HG02642 (cell line): ENCODE results near the gene ADCY1.
A peak's percentile ranks its signal among the peaks of the same experiment; 100 is the strongest.
"Not testable (repeated sequence)": the region's sequence is repeated elsewhere in the genome, so short reads cannot be mapped to it uniquely, and the experiment has no call there.

ENCODE experiments used
- ATAC-seq: cut with Tn5 transposase; IDR thresholded peaks from one replicate; pipeline ENCODE4 v1.9.1; 2021; ENCODE audit warnings: mild to moderate bottlenecking; ENCODE audit not compliant: unreplicated experiment, poor library complexity

Gene ADCY1

GRCh38 chr7:45720989-45721388, 146.8 kb downstream of the ADCY1 start:
- no peak for ATAC-seq

DNA sequence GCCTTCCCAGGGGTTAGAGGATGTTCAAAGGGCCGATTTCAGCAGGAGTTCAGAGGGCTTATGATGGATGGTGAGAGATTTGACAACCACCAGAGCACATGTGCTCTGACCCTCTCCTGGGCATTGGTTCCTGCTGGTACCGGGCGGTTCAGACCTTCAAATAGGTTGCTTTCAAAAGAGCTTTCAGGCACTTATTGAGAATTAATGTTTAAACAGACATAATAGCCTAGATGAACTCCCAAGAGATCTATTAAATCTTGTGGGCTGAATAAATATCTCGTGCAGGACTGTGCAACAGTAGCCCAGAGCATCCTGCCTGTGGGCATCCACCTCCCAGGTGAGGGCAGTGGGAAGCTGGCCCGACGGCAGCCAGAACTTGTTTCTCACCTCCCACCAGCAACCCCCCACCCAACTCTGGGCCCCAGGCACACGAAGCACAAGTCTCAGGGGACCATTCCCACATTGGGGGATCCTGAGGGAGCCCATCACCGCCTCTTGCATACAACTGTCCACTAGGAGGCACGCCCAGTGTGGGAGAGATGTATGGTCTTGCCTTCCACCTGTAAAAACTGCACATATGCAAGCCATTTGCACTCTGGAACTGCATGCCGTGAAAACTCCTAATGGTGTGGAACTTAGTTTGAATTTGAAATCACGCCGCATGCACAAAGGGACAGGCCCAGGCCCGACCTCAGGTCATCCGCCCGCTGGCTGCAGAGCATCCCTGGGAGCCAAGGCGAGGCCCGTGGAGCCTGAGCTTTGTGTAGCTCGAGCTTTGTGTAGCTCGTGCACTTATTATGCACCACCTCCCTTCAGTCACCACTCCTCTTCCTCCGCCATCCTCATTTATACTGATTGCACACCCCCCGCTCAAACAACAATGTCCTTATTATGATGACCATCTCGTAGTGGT, 147.8 kb downstream of the ADCY1 start:
- no peak for ATAC-seq

DNA sequence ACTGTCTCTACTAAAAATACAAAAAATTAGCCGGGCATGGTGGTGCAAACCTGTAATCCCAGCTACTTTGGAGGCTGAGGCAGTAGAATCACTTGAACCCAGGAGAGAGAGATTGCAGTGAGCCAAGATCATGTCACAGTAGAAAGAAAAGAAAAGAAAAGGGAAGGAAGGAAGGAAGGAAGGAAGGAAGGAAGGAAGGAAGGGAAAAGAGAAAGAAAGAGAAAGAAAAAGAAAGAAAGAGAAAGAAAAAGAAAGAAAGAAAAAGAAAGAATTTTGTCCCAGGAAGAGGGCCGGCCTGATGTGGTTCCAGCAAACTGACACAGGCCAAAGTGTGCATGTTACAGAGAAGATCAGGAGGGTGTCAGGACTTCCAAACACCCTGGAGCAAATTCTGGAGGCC, 151.1 kb downstream of the ADCY1 start:
- not testable (repeated sequence) for ATAC-seq

- ATAC-seq: no peak
Measured at GRCh38 chr7:45726883-45727282, 152.7 kb downstream of the ADCY1 start.

GRCh38 chr7:45731692-45732443, 157.7 kb downstream of the ADCY1 start:
- not testable (repeated sequence) for ATAC-seq

DNA sequence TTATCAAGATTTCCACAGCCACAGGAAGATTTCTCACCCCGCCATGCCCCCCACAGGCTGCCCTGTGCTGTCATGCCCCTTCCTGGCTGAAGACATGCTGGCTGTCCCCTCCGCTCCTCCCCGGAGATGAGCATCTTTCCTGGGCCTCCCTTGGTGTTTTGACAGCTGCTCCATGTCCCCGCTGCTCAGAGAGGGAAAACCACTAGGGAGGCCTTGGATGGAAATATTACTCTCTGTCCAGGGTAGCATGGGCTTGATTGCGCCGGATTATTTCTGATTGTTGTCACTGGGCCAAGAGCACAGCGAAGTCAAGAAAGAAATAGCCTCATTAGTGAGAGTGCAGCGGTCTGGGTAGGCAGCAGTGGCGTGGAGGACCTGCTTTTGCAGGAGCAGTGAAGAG, 164.8 kb downstream of the ADCY1 start:
- not testable (repeated sequence) for ATAC-seq

GRCh38 chr7:45740573-45740972, 166.4 kb downstream of the ADCY1 start:
- not testable (repeated sequence) for ATAC-seq

- ATAC-seq: not testable (repeated sequence)
Measured at GRCh38 chr7:45748976-45749375, 174.8 kb downstream of the ADCY1 start.

- ATAC-seq: not testable (repeated sequence)
Measured at GRCh38 chr7:45751352-45751751, 177.2 kb downstream of the ADCY1 start.

DNA sequence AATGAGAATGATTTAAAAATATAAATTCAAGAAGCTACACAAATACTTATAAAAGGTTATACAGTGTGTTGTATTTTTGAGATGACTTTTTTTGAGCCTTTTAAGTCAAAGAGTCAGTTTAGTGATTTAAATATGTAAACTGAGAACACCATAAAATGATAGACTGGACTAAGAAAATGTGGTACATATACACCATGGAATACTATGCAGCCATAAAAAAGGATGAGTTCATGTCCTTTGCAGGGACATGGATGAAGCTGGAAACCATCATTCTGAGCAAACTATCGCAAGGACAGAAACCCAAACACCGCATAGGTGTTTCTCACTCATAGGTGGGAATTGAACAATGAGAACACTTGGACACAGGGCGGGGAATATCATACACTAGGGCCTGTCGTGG, 182.2 kb downstream of the ADCY1 start:
- ATAC-seq: not testable (repeated sequence)

DNA sequence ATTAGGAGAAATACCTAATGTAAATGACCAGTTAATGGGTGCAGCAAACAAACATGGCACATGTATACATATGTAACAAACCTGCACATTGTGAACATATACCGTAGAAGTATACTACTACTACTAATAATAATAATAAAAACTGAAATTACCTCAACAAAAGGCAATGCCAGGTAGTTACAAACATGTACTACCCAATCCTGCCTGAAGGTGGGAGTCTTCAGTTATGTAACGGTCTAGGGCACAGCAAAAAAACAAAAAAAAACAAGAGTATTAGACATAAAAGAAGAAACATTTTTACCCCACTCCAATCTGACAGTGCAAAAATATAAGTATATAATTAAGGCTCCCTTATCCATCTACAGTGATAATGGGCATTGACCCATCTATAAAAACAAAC, 182.6 kb downstream of the ADCY1 start:
- ATAC-seq: not testable (repeated sequence)

DNA sequence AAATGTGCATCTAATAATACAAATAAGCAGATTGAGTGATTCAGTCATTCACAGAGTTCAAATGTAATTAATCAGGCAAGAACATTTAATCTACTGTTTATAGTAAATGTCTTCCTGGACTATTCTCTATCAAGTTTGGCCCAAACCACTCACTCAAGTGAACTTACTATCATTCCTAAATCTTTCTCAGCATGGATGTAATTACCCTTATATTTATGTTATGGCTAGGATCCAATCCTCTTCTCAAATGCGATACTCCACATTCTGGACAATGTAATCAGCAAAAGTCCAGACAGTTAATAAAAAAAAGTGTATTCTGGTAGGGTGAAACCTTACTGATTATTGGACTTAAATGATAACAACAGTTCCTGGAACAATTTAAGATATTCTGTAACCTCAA, 185.3 kb downstream of the ADCY1 start:
- ATAC-seq: not testable (repeated sequence)

DNA sequence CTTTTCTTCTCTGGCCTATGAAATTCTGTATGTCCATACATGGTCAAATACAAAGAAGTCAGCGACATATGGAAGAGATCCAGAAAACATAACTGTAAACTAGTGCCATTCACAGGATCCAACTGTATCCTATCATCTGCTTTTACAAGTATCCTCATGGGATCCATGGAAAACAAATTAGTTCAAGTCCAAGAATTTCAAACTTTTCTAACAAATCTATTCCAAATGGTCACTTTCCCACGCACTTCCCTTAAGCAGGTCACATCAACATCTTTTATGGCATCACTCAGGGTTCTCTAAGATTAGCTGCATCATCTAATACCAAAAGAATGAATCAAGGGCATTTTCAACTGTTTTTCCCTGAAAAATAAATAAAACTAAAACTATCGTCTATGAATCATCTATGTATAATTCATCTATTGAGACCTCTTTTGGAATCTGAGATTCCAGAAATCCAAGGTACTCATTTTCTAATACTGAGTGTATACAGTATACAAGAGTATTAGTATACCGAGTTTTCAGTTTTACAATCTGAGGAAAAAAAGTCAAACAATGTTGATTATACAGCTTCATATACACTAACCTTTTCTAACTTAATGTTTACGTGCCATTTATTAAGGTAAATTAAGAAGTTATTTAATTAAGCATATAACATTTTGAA, 187.5 kb downstream of the ADCY1 start:
- not testable (repeated sequence) for ATAC-seq

- not testable (repeated sequence) for ATAC-seq
Measured at GRCh38 chr7:45762225-45762994, 188.2 kb downstream of the ADCY1 start.

DNA sequence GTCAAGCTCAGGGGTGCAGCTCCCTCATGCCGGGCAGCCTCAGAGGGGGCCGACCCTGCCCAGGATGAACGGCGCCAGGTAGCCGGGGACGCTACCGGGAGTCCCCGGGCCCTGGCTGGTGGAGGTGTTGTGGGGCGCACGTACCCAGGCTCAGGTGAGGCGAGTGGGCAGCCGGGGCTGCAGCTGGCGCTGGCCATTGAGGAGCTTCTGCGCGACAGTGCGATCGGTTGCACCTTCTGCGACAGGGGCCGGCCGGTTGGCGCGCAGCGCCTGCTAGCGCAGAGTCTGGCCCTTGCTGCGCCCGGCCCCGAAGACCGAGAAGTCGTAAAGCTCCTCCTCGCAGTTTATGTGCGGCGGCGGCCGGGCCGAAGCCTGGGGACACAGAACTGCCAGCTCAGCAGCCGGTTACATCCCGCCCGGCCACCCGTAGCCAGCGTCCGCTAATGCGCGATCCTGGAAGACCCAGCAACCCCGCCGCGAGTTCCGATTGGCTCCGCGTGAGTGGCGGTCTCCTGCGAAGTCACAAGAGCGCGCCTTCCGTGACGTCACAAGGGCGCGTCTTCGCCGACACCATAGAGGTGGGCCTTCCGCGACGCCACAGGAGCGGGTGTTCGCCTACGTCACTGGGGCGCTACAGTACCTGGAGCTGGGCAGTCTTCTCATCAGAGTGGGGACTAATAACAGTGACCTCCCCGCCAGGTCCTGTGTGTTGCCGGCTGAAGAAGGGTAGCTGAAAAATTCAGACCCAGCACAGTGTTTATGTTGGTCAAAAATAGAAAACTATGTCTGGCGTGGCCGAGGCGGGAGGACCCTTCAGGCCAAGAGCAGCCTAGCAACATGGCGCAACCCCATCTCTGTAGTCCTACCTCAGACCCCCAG, 194.6 kb downstream of the ADCY1 start:
- ATAC-seq: peak; percentile 100

GRCh38 chr7:45769626-45770025, 195.5 kb downstream of the ADCY1 start:
- not testable (repeated sequence) for ATAC-seq
